Right atrium auricular region (tissue), 2 donors: ENCODE measurements around the gene IRF7. TPM values are rescaled to one million over a fixed set of nuclear protein-coding genes. Genes with fewer than 3 reads are reported as not detected.
"Not testable (repeated sequence)": the region's sequence is repeated elsewhere in the genome, so short reads cannot be mapped to it uniquely, and the experiment has no call there.

Experiments
- DNase-seq: peaks from one replicate; pipeline ENCODE4 v3.0.0-alpha.2; 2019; ENCODE audit warnings: low spot score
- H3K27ac ChIP-seq, 2 donors: fragments of 200-600 bp; sonication (generic); 1 replicate in 1 of 2; 2 replicates in 1 of 2; pipeline ENCODE4 v1.5.1; 2016 to 2019
- H3K27me3 ChIP-seq, 2 donors: fragments of 200-600 bp; sonication (generic); one replicate each; pipeline versions ENCODE4 v1.5.1 to v1.6.0; 2017 to 2019
- H3K36me3 ChIP-seq: fragments of 200-600 bp; sonication (generic); one replicate; pipeline ENCODE4 v1.5.1; 2016
- H3K4me1 ChIP-seq, 2 donors: fragments of 200-600 bp; sonication (generic); one replicate each; pipeline versions ENCODE4 v1.5.1 to v1.6.0; 2017 to 2019
- H3K4me3 ChIP-seq, 2 donors: fragments of 200-600 bp; sonication (generic); 1 replicate in 1 of 2; 2 replicates in 1 of 2; pipeline ENCODE4 v1.5.1; 2017 to 2019; ENCODE audit warnings: mild to moderate bottlenecking in 1 of 2, moderate library complexity in 1 of 2
- H3K9me3 ChIP-seq, 2 donors: fragments of 200-600 bp; sonication (generic); one replicate each; pipeline ENCODE4 v1.5.1; 2019
- total RNA-seq, 2 donors: library from RNA; depleted of rRNA; stranded (reverse); fragments of >200 nt; gene quantifications; one replicate each; pipeline ENCODE4 v1.1.0, GENCODE V29; 2016
- TF ChIP-seq, protein P1 (sequence below), 2 donors: fragments of 200-600 bp; sonication (generic); IDR thresholded peaks; one replicate each; pipeline ENCODE4 v1.5.1; 2019; ENCODE audit warnings: antibody characterized with exemption in 2 of 2

Gene IRF7
- total RNA-seq, 2 donors from 2014 or later = 9.6 to 14.9 TPM

DNA sequence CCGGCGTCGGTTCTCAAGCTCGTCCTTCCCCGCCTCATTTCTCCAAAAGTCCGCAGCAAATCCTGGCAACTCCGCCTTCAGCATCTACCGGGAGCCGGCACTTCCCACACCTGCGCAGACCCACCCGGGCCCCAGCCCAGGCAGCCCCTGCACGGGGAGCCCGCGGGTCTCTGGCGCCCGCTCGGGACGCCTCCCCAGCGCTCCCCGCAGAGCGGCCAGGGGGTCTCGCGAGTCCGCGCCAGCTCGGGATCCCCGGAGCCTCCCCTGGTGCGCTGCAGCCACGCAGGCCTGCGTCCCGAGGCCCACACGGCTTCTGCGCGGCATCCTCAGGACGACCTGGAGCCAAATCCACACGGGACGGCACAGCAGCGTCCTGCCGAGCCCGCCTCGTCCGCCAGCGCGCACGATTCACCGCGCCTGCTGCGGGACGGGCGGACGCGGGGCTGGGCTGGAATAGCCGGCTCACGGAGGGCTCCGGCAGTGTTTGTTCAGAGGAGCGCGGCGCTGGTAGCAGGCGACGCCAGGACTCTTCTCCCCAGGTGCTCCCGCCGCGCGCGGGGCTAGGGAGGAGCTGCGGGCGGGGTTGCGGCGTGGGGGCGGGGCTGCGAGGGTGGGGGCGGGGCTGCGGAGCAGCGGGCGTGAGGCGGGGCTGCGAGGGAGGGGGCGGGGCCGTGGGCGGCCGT is 40.3 kb downstream of the IRF7 start:
- peaks cover 0 to 51% of the 10 kb centered on the region in 2 donors for H3K4me1 ChIP-seq

DNA sequence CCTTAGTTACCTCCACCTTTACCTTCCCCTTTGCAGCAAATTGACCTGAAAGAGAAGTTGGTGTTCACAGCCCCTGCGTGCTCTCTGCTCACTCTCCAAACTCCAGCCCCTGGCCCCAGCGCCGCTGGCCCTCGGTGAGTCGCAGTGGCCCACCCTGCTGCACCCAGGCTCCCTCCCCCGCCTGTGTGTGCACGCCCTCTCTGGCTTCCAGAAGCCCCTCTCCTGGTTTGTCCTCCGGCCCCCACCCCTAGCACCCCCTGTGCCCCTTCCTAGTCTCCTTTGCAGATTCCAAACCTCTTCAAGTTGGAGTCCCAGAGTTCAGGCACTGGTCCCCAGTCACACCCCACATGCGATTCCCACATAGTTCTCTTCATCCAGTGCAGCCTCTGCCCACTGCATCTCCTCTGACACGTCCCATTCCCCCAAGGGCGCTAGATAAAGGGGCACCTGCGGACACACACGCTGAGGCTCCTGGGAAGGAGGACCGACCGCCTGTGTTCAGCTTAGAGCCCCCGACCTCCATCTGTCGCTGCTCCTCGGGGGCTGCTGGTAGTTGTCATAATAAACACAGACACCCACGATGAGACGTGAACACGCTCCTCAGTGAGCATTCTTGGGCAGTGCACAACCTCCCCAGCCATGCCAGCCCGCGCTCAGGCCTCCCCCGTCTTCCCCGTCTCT is 41.0 kb downstream of the IRF7 start:
- H3K27ac ChIP-seq = peak overlapping the region in 1 of 2 donors; percentile 67

More for the DNA sequence above, 40.3 kb downstream of the IRF7 start:
- TF ChIP-seq, protein P1, sequence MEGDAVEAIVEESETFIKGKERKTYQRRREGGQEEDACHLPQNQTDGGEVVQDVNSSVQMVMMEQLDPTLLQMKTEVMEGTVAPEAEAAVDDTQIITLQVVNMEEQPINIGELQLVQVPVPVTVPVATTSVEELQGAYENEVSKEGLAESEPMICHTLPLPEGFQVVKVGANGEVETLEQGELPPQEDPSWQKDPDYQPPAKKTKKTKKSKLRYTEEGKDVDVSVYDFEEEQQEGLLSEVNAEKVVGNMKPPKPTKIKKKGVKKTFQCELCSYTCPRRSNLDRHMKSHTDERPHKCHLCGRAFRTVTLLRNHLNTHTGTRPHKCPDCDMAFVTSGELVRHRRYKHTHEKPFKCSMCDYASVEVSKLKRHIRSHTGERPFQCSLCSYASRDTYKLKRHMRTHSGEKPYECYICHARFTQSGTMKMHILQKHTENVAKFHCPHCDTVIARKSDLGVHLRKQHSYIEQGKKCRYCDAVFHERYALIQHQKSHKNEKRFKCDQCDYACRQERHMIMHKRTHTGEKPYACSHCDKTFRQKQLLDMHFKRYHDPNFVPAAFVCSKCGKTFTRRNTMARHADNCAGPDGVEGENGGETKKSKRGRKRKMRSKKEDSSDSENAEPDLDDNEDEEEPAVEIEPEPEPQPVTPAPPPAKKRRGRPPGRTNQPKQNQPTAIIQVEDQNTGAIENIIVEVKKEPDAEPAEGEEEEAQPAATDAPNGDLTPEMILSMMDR (IDR thresholded peaks at IDR 0.05) = no peak
- Histone ChIP-seq H3K27me3 (no peaks in the 10 kb centered on the region), H3K4me3 (peak overlapping the region; percentile 55 to 68), H3K27ac (peak overlapping the region; percentile 61 to 67), H3K36me3 (no peaks in the 10 kb centered on the region), H3K9me3 (no peaks in the 10 kb centered on the region)
- DNase-seq = peak; percentile 62

DNA sequence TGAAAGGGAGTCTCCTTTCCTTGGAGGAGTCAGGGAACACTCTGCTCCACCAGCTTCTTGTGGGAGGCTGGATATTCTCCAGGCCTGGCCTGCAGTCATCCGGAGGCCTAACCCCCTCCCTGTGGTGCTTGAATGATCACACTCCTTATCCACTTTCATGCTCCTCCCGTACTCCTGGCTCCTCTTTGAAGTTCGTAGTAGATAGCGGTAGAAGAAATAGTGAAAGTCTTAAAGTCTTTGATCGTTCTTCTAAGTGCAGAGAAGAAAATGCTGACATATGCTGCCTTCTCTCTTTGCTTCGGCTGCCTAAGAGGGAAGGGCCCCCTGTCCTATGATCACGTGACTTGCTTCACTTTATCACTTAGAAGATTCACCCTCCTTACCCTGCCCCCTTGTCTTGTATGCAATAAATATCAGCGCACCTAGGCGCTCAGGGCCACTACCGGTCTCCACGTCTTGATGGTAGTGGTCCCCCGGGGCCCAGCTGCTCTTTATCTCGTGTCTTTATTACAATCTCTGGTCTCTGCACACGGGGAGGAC is 41.6 kb downstream of the IRF7 start:
- H3K27me3 ChIP-seq, H3K27ac ChIP-seq, H3K36me3 ChIP-seq, H3K4me3 ChIP-seq, H3K9me3 ChIP-seq, DNase-seq: not testable (repeated sequence)
- peaks cover 0 to 46% of the 10 kb centered on the region in 2 donors for H3K4me1 ChIP-seq

More for the DNA sequence above, 41.0 kb downstream of the IRF7 start:
- no peak for DNase-seq
- Histone ChIP-seq H3K4me1 (peaks cover 0 to 46% of the 10 kb centered on the region in 2 donors), H3K9me3 (no peaks in the 10 kb centered on the region), H3K27me3 (no peaks in the 10 kb centered on the region), H3K4me3 (peak overlapping the region; percentile 55 to 68), H3K36me3 (no peaks in the 10 kb centered on the region)
- TF ChIP-seq, protein P1 (IDR thresholded peaks at IDR 0.05) = no peak

DNA sequence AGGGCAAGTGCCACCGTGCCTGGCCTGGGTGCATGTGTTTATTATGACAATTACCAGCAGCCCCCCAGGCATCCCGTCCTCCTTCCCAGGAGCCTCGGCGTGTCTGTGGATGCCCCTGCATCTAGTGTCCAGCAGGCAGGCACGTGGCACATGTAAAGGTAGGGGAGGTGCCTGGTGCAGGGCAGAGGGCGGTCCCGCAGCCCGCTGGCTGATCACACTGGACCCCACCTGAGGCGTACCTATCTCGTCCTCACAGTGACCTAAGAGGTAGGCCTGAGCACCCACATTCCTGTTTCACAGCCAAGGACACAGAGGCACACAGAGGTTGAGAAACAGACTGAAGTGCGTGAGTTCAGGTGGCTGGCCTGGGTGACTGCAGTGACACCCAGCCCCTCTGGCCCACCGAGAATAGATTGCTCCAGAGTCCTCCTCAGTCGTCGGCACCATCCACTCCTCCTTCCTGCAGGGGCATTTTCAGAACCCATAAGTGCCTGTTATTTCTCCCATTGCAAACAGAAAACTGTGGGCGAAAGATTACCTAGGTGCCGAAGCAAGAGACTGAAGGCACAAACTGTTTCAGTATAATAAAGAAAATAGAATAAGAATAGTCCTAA is 42.5 kb downstream of the IRF7 start:
- no peaks in the 10 kb centered on the region for H3K27me3 ChIP-seq
- no peak overlapping the region for H3K27ac ChIP-seq
- DNase-seq = no peak
- H3K36me3 ChIP-seq = no peaks in the 10 kb centered on the region
- TF ChIP-seq, protein P1 (IDR thresholded peaks at IDR 0.05) = no peak
- peaks cover 0 to 41% of the 10 kb centered on the region in 2 donors for H3K4me1 ChIP-seq
- no peak overlapping the region for H3K4me3 ChIP-seq
- H3K9me3 ChIP-seq = no peaks in the 10 kb centered on the region

DNA sequence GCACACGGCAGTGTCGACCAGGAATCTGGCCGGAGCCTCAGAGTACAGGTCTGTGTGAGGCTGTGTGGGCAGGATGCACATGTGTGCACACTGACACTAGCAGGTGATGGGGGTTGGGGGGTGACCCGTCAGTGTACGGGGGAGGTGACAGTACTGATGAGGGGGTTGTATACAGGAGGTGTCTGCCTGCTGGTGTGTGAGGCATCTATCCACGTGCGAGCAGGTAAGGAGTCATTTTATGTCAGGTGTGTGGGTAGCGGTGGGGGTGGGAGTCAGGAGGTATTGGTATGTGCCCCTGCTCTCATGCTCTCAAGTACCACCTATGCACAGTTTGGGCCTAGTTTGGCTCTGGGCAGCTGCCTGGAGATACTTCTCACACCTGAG is 44.0 kb downstream of the IRF7 start:
- Histone ChIP-seq H3K36me3 (no peaks in the 10 kb centered on the region), H3K27ac (no peak overlapping the region), H3K27me3 (no peaks in the 10 kb centered on the region), H3K4me1 (peaks cover 0 to 38% of the 10 kb centered on the region in 2 donors), H3K4me3 (no peak overlapping the region), H3K9me3 (no peaks in the 10 kb centered on the region)
- DNase-seq = no peak
- TF ChIP-seq, protein P1 (IDR thresholded peaks at IDR 0.05) = no peak
